ENCODE measurements around the gene HOXC9. TPM values are rescaled to one million over a fixed set of nuclear protein-coding genes. Genes with fewer than 3 reads are reported as not detected.

Gene HOXC9
- total RNA-seq, 4 donors from 2014 or later: 13.6 to 37.7 (median 26.3) TPM

- ATAC-seq: no peak
- Histone ChIP-seq H3K27ac (peak overlapping the region; percentile 94 to 100 (median 98)), H3K4me1 (peaks cover 0 to 20% of the 10 kb centered on the region in 2 donors), H3K27me3 (peaks cover 26 to 75% (median 39%) of the 10 kb centered on the region in 3 donors), H3K9me3 (no peaks in the 10 kb centered on the region), H3K36me3 (no peaks in the 10 kb centered on the region), H3K4me3 (peak overlapping the region; percentile 25 to 85 (median 71))
- no peak for TF ChIP-seq POLR2A (IDR thresholded peaks at IDR 0.05)
- TF ChIP-seq CTCF (IDR thresholded peaks at IDR 0.05 in 4 of 5, conservative IDR thresholded peaks at IDR 0.05 in 1 of 5): no peak
- DNase-seq: no peak
- intact Hi-C loops (cut with DNase I; ENCODE audit: low total_unique reads): no loop called here
- in situ Hi-C loops (cut with MboI; ENCODE audit: low sequenced_read_pairs in 4 of 4): loop anchor here (10.0 to 25.0 kb wide), 4 partner anchors 224 to 1731 kb away; partner anchors contain the start of genes GPR84 (in 2 of the 4), BLOC1S1 (in 1 of the 4), ITGA7 (in 1 of the 4) and RDH5 (in 1 of the 4)
Measured at GRCh38 chr12:53980802-53981496, 19.0 kb upstream of the HOXC9 start.

DNA sequence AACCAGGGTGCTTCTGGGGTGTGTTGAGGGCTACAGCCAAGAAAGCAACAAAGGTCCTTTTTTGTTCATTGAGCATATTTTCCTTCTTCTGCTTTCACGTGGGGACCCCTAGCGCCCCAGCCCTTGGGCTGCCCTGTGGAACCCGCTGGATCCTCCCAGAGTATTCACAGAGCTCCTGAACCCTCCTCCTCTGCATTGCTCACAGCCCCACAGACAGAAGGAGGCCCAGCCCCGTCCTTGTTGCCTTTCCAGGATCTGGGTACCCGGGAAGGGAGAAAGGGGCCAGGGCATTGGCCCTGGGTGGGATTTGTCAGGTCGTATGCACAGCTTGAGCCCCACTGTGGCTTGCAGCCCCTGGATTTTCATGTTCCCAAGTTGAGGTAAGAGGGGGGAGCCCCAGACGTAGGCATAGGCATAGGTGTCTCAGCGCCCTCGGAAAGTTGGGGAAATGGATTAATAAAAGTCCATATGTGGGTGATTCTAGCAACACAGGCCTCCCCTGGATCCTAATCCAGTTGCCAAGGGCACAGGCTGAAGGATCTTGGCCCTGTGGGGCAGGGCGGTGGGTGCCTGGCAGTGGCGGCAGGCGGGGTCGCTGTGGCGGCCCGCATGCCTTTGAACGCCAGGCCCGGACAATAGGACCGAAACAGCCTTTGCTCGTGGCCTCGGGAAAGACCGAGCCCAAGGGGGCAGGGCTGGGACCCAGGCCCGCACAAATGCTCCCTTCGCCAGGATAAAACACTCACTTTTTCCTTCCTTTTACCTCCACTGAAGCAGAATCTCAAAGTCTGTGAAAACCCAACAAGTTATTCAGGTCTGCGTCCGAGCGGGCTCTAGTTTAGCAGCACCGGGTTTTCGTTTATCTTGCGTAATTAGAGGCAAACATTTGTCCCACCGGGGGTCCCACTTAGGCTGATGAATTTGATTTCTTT is 18.1 kb upstream of the HOXC9 start:
- Histone ChIP-seq H3K4me3 (peak overlapping the region; percentile 25 to 85 (median 71)), H3K27ac (peak overlapping the region; percentile 94 to 100 (median 98)), H3K9me3 (no peaks in the 10 kb centered on the region), H3K4me1 (peaks cover 2 to 21% of the 10 kb centered on the region in 2 donors), H3K36me3 (no peaks in the 10 kb centered on the region), H3K27me3 (peaks cover 16 to 65% (median 30%) of the 10 kb centered on the region in 3 donors)
- in situ Hi-C loops (cut with MboI; ENCODE audit: low sequenced_read_pairs in 4 of 4) (loop anchor here (10.0 to 25.0 kb wide), 4 partner anchors 223 to 1730 kb away; partner anchors contain the start of genes GPR84 (in 2 of the 4), BLOC1S1 (in 1 of the 4), ITGA7 (in 1 of the 4) and RDH5 (in 1 of the 4)), intact Hi-C loops (cut with DNase I; ENCODE audit: low total_unique reads) (no loop called here)
- TF ChIP-seq POLR2A (IDR thresholded peaks at IDR 0.05): no peak
- no peak for TF ChIP-seq CTCF (IDR thresholded peaks at IDR 0.05 in 4 of 5, conservative IDR thresholded peaks at IDR 0.05 in 1 of 5)
- DNase-seq: no peak
- no peak for ATAC-seq

- Histone ChIP-seq H3K27me3 (peaks cover 6 to 55% (median 20%) of the 10 kb centered on the region in 3 donors), H3K27ac (peak overlapping the region; percentile 94 to 100 (median 98)), H3K9me3 (no peaks in the 10 kb centered on the region), H3K36me3 (no peaks in the 10 kb centered on the region), H3K4me1 (peaks cover 12 to 28% of the 10 kb centered on the region in 2 donors), H3K4me3 (peak overlapping the region; percentile 59 to 85 (median 82))
- DNase-seq: no peak
- in situ Hi-C loops (cut with MboI; ENCODE audit: low sequenced_read_pairs in 4 of 4) (loop anchor here (10.0 to 25.0 kb wide), 4 partner anchors 222 to 1729 kb away; partner anchors contain the start of genes GPR84 (in 2 of the 4), BLOC1S1 (in 1 of the 4), ITGA7 (in 1 of the 4) and RDH5 (in 1 of the 4)), intact Hi-C loops (cut with DNase I; ENCODE audit: low total_unique reads) (no loop called here)
- no peak for ATAC-seq
- no peak for TF ChIP-seq POLR2A (IDR thresholded peaks at IDR 0.05)
- TF ChIP-seq CTCF (IDR thresholded peaks at IDR 0.05 in 4 of 5, conservative IDR thresholded peaks at IDR 0.05 in 1 of 5): no peak
Measured at GRCh38 chr12:53982648-53983567, 17.1 kb upstream of the HOXC9 start.

- no peak for TF ChIP-seq POLR2A (IDR thresholded peaks at IDR 0.05)
- TF ChIP-seq CTCF (IDR thresholded peaks at IDR 0.05 in 4 of 5, conservative IDR thresholded peaks at IDR 0.05 in 1 of 5): no peak
- H3K4me1 ChIP-seq: peaks cover 19 to 28% of the 10 kb centered on the region in 2 donors
- in situ Hi-C loops (cut with MboI; ENCODE audit: low sequenced_read_pairs in 4 of 4): loop anchor here (10.0 to 25.0 kb wide), 4 partner anchors 221 to 1729 kb away; partner anchors contain the start of genes GPR84 (in 2 of the 4), BLOC1S1 (in 1 of the 4), ITGA7 (in 1 of the 4) and RDH5 (in 1 of the 4)
- DNase-seq (no peak), ATAC-seq (no peak)
- H3K9me3 ChIP-seq: no peaks in the 10 kb centered on the region
- peak overlapping the region; percentile 94 to 100 (median 98) for H3K27ac ChIP-seq
- H3K4me3 ChIP-seq: peak overlapping the region; percentile 59 to 85 (median 82)
- no peaks in the 10 kb centered on the region for H3K36me3 ChIP-seq
- H3K27me3 ChIP-seq: peaks cover 4 to 51% (median 13%) of the 10 kb centered on the region in 3 donors
- intact Hi-C loops (cut with DNase I; ENCODE audit: low total_unique reads): no loop called here
Measured at GRCh38 chr12:53983568-53983949, 16.4 kb upstream of the HOXC9 start.
